Measurements from ENCODE around the gene FAM180A. TPM values are rescaled to one million over a fixed set of nuclear protein-coding genes. Genes with fewer than 3 reads are reported as not detected.

Gene FAM180A
- total and polyA plus RNA-seq, 2 of the 8 experiments (the other 6 are each of a cell fraction or from before 2014, with no cell fraction given), result not detected

DNA sequence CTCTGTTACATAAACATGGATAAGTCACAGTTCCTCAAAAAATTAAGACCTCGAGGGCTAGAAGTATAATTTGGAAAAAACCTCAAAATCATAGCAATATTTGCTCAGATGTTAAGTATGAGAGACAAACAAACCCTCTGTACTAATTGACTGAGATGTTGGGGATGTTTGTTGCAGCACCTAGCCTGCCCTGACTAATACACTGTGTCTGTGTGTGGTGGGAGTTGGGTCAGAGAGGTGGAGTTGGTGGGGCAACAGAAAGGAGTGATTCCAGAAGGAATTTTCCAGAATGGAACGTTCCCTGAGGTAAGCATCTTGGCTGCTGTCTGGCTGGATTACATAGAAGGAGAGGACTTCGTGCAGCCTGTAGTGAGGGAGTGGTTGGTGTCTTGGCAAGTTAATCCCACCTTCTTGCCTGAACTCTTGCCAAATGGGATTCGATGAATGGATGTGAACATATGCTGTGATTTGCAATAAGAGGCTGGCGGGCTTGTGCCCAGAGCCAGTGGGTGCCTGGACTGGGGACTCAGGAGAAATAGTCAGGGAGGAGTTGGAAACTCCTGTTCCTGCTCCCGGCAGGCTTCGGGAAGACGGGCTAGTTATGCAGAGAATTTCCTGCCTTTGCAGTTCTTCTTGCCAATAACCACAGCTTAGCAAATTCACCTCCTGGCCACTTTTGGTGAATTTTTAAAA lies 9.3 kb upstream of the FAM180A start:
- Histone ChIP-seq H4K5ac (ENCODE audit: insufficient read length, low read depth, low read length) (no peak overlapping the region), H2BK12ac (ENCODE audit: low read depth, low read length) (peak overlapping the region; percentile 72; the same call in 1 of the 2 replicates), H2BK5ac (ENCODE audit: low read depth, low read length) (peak overlapping the region; percentile 66; the same call in 1 of the 2 replicates), H2BK15ac (ENCODE audit: low read length) (no peak overlapping the region), H3K4me2 (ENCODE audit: insufficient read depth in 1 of 2, low read depth in 2 of 2, low read length in 2 of 2) (no peak overlapping the region), H2BK20ac (ENCODE audit: low read length) (peak overlapping the region; percentile 66; the same call in 1 of the 2 replicates), H3K4me1 (replicated peaks in 1 of 4; ENCODE audit: control insufficient read depth in 3 of 4, insufficient read depth in 4 of 4, low read length in 3 of 4) (peaks cover 2 to 14% (median 5%) of the 10 kb centered on the region in 4 experiments; a peak in 5 of 7 replicates), H3K4me3 (ENCODE audit: extremely low read depth in 1 of 4, insufficient read depth in 2 of 4, low read depth in 3 of 4, low read length in 4 of 4) (no peak overlapping the region), H2AFZ (ENCODE audit: low read length) (no peak overlapping the region), H3K23me2 (ENCODE audit: low read depth, low read length) (no peaks in the 10 kb centered on the region), H2BK120ac (replicated peaks; ENCODE audit: low read depth, low read length) (no peak overlapping the region), H4K8ac (ENCODE audit: extremely low read depth, insufficient read depth, low read length) (no peak overlapping the region), H3K18ac (ENCODE audit: extremely low read depth, low read length) (no peak overlapping the region), H3K79me2 (ENCODE audit: control insufficient read depth in 1 of 2, insufficient read depth in 2 of 2, low read length in 2 of 2) (no peaks in the 10 kb centered on the region), H3K9me3 (ENCODE audit: insufficient read depth in 2 of 2, low read depth in 1 of 2, low read length in 1 of 2) (peaks cover 2% of the 10 kb centered on the region in 2 experiments), H3K14ac (ENCODE audit: insufficient read length) (no peak overlapping the region), H4K91ac (replicated peaks; ENCODE audit: insufficient read length, low read length) (peak overlapping the region; percentile 8), H2AK5ac (ENCODE audit: low read depth, low read length) (0 out of 2 replicates have a peak overlapping the region, but pooled peaks have one; percentile 32), H3K9ac (replicated peaks in 1 of 4; ENCODE audit: extremely low read depth in 1 of 4, low read depth in 3 of 4, low read length in 3 of 4) (no peak overlapping the region), H3K27ac (ENCODE audit: low read depth, low read length) (no peak overlapping the region), H3K4ac (replicated peaks; ENCODE audit: insufficient read length, low read depth, low read length) (peak overlapping the region; percentile 19), H3K56ac (replicated peaks; ENCODE audit: insufficient read length, low read depth, low read length) (no peak overlapping the region), H3K23ac (ENCODE audit: insufficient read length) (no peak overlapping the region), H3K36me3 (ENCODE audit: control insufficient read depth in 2 of 4, insufficient read depth in 4 of 4, low read length in 3 of 4) (no peaks in the 10 kb centered on the region), H3K27me3 (replicated peaks in 1 of 4; ENCODE audit: control insufficient read depth in 3 of 4, extremely low read depth in 1 of 4, insufficient read depth in 3 of 4, low read length in 3 of 4) (no peaks in the 10 kb centered on the region), H4K20me1 (replicated peaks in 1 of 2; ENCODE audit: control insufficient read depth in 1 of 2, insufficient read depth in 2 of 2, low read length in 2 of 2) (no peaks in the 10 kb centered on the region), H3K79me1 (ENCODE audit: low read depth, low read length) (no peaks in the 10 kb centered on the region)
- CTCF ChIA-PET (ENCODE audit: partially characterized antibody), result interaction anchor here (0.7 to 1.3 kb wide), 3 partner anchors 43 to 53 kb away, joined by 3 to 5 read pairs (median 3); no protein-coding TSS in a partner anchor
- FAIRE-seq (no peak), DNase-seq (ENCODE audit: low read depth in 1 of 2, low spot score in 2 of 2) (no peak)
- POLR2A ChIA-PET (ENCODE audit: partially characterized antibody), result interaction anchor here (1.4 kb wide), 1 partner anchor 8 kb away, joined by 3 read pairs; the partner anchor contains the start of gene FAM180A
- WGBS, 2 experiments (ENCODE audit: extremely low coverage in 1 of 2, insufficient coverage in 1 of 2, insufficient read length in 1 of 2, insufficient replicate concordance in 2 of 2, low coverage in 1 of 2, low lambda C conversion rate in 2 of 2, missing lambda C conversion rate in 1 of 2), result 70% methylated on average over 8 of the region's 8 CpGs; no CpG with 5 or more reads in 1 of the 2 experiments
- TF ChIP-seq SP2 (IDR thresholded peaks at IDR 0.05; ENCODE audit: low read length), result no peak
- TF ChIP-seq RNF2 (IDR thresholded peaks at IDR 0.05; ENCODE audit: borderline replicate concordance, low read depth, low read length, missing control alignments, poor library complexity, severe bottlenecking), result no peak
- no peak for TF ChIP-seq TCF12 (IDR thresholded peaks at IDR 0.05; ENCODE audit: low read depth, low read length)
- TF ChIP-seq SP4 (IDR thresholded peaks at IDR 0.05; ENCODE audit: low read length), result no peak
- TF ChIP-seq POLR2AphosphoS5 (IDR thresholded peaks at IDR 0.05; ENCODE audit: low read depth, low read length), result no peak
- TF ChIP-seq HDAC2 (IDR thresholded peaks at IDR 0.05; ENCODE audit: borderline replicate concordance in 1 of 2, low read depth in 2 of 2, low read length in 2 of 2), result no peak
- TF ChIP-seq EZH2 (IDR thresholded peaks at IDR 0.05; ENCODE audit: low read depth, low read length, severe bottlenecking), result no peak
- no peak for TF ChIP-seq JUN (IDR thresholded peaks at IDR 0.05; ENCODE audit: low read depth, low read length)
- TF ChIP-seq HDAC6 (IDR thresholded peaks at IDR 0.05; ENCODE audit: low read depth, low read length), result no peak
- TF ChIP-seq YY1 (IDR thresholded peaks at IDR 0.05; ENCODE audit: low read depth, low read length), result no peak
- no peak for TF ChIP-seq GABPA (IDR thresholded peaks at IDR 0.05; ENCODE audit: borderline replicate concordance, insufficient read depth, low read length)
- TF ChIP-seq MAFK (IDR thresholded peaks at IDR 0.05; ENCODE audit: low read depth, low read length), result no peak
